Tibial nerve (tissue), 4 donors: ENCODE data around the gene MSH3.

Source experiments
- CTCF ChIP-seq, 5 experiments: fragments of 200-600 bp in 3 of 5; fragments of 450-650 bp in 2 of 5; sonication (generic) in 3 of 5; IDR thresholded peaks; one replicate each; pipeline ENCODE4 v1.5.1; 2016 to 2019; ENCODE audit warnings: antibody characterized with exemption in 5 of 5, mild to moderate bottlenecking in 3 of 5, moderate library complexity in 2 of 5
- EP300 ChIP-seq, 2 donors: sonication (generic); formaldehyde crosslinking; IDR thresholded peaks; one replicate each; pipeline ENCODE4 v1.6.1; 2017; ENCODE audit warnings: antibody characterized with exemption in 2 of 2, mild to moderate bottlenecking in 1 of 2
- POLR2A ChIP-seq, 2 donors: fragments of 450-650 bp; IDR thresholded peaks; one replicate each; pipeline ENCODE4 v1.6.1; 2017; ENCODE audit warnings: antibody characterized with exemption in 2 of 2, mild to moderate bottlenecking in 2 of 2, moderate library complexity in 2 of 2

DNA sequence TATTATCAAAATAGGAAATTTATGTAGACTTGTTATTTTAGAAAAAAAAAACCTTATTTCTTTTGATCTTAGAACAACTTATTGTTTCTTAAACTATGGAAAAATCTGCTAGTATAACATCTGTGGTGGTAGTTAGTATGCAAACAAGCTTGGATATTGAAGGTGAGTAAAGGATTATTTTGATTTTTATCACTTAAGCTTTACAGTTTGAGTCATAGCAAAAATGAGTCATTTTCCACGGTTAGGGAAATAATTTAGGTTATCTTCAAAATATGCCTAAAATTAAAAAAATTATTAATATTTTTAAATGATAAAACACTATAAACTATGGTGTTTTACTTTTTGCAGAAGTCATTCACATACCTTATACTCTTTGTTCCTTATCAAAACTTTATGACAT, 107.5 kb downstream of the MSH3 start:
- no peak for TF ChIP-seq POLR2A (IDR thresholded peaks at IDR 0.05)
- TF ChIP-seq CTCF (IDR thresholded peaks at IDR 0.05) = no peak
- TF ChIP-seq EP300 (IDR thresholded peaks at IDR 0.05) = no peak
